GM18951 (cell line): ENCODE results near the gene RAG1.

Experiments used
- POLR2A ChIP-seq: IDR thresholded peaks from 4 replicates; pipeline ENCODE4 v1.6.1; 2011; ENCODE audit warnings: mild to moderate bottlenecking; ENCODE audit not compliant: insufficient read length, insufficient read depth; ENCODE audit errors: extremely low read depth
- in situ Hi-C: fragments of 300-500 bp; cut with MboI; formaldehyde crosslinking; loops from one replicate; pipeline ENCODE4 v1.12.0; 2022; ENCODE audit warnings: low sequenced_read_pairs, mixed read lengths, inconsistent platforms; ENCODE audit not compliant: unreplicated experiment

The RAG1 gene

DNA sequence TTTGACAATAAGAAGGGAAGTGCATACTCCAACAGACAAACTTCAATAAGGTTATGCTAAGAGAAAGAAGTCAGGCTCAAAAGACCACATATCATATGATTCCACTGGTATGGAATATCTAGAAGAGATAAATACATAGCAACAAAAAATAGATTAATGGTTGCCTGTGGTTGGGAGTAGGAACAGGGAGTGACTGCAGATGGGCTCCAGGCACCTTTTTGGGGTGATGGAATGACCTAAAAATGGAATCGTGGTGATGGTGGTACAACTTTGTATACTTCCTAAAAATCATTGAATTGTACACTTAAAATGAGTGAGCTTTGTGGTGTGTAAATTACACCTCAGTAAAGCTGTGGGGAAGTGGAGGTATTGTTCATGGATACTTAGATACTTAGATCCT lies 59.2 kb downstream of the RAG1 start:
- in situ Hi-C loops: no loop called here
- TF ChIP-seq POLR2A: no peak

DNA sequence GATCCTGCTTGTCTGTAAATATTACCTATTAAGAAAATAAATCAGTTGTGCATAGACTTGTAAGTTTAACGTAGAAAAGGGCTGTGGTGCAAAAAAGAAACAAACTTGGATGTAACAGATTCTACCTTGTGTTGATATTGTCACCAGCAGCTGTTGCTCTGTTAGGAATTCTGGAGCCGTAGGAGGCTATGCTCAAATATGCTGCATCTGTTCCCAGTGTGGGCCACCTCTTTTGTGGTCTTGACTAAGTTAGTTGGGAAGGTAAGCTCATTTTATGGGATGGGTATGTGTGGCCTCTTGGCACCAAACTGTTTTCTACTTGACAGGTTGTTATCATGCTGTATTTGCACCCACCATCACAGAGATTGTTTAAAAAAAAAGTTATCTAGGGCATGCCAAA lies 59.7 kb downstream of the RAG1 start:
- no peak for TF ChIP-seq POLR2A
- in situ Hi-C loops: no loop called here

DNA sequence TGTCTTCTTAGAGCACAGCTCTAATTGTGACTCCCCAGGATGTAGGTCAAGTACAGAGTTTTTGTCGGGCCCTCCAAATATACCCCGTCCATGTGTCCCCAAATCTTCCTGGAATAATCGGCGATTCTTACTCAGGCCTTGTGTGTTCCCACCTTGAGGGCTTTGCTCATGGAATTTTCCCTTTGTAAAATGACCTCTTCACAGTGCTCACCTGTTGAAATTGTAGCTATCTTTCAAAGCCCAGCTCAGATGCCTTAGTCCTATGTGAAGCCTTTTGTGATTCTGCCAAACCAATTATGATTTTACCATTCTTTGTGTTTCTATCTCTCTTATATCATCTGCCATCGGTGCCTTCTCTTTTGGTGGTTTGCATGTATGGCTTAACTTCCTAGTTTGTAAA lies 60.3 kb downstream of the RAG1 start:
- TF ChIP-seq POLR2A: no peak
- in situ Hi-C loops: no loop called here

DNA sequence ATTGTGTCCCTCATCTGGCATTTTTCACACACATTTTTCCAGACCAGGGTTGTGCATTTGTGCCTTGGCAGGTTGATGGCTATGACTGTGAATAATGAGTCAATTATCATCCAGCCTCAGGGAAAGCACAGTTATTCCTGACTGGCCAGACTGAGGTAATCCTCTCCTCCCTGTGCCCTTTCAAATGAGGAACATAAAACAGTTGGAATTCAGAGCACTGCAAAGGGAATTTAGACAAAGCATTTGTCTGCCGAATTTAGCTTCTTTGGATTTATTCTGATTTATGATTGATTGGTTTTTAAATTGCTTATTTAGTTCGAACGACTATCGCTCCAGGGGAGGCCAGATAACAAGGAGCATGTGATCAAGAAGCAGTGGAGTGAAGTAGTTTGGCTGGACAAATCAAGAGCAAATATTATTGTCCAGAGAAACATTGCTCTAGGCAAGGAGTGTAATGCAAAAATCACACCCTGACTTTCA lies 61.0 kb downstream of the RAG1 start:
- no peak for TF ChIP-seq POLR2A
- in situ Hi-C loops: no loop called here
